G401.6 (cell line): ENCODE measurements around the gene CYB561.

ENCODE experiments used
- FAIRE-seq: peaks from 2 replicates; lab custom pipeline; 2012; peaks lifted over from hg19 to GRCh38; lab: Jason Lieb, UNC

The CYB561 gene

DNA sequence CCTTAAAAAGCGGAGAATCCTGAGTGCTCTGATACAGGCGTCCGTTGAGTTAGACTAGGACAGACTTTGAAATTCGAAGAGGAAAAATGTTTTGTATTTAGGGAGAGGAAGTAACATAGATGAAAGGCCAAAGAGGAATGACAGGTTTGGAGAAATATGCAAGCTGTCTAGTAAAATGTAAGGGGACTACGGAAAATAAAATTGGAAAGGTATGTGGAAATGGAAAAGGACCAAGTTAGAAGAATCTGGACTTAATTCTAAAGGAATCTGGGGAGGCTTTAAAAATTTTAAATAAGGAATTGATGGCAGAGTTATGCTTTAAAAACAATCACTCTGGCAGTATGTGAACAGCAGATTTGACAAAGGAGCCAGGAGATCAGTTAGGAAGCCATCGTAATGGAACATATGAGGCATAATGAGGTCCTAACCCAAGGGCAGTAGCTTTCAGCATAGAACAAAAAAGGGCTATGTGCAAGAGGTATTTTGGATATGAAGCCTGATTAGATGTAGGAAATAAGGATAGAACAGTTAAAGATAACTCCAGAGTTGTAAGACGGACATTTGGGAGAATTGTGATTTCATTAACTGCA, 38.3 kb downstream of the CYB561 start:
- FAIRE-seq = no peak

DNA sequence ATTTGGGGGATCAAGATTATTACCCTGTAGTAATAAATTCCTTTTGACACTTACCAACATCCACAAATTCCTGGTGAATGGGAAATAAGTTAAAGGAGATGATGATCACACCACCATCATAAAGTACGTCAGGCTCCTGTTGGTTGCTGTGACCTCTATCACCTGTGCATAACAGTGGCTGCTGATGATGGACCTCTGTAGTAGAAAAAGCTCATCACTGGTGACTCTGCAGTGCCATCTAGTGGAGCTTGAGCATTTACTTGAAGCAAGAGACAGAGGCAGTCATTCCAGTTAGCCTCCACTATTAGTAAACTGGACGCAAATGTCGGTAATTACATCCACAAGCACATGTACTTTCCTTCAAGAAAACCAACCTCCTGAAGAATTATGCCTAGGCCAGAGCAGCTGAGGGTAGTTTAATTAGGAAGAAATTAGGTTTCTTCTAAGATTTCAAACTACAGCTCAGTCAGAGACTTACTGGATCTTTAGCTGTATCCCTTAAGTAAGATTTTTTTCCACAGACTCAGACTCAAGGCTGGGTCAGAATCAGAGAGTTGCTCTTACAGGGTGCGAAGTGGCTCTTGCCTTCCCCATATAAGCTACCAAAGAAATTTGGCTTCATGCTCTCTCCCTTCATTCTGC, 39.3 kb downstream of the CYB561 start:
- FAIRE-seq = peak; percentile 60

DNA sequence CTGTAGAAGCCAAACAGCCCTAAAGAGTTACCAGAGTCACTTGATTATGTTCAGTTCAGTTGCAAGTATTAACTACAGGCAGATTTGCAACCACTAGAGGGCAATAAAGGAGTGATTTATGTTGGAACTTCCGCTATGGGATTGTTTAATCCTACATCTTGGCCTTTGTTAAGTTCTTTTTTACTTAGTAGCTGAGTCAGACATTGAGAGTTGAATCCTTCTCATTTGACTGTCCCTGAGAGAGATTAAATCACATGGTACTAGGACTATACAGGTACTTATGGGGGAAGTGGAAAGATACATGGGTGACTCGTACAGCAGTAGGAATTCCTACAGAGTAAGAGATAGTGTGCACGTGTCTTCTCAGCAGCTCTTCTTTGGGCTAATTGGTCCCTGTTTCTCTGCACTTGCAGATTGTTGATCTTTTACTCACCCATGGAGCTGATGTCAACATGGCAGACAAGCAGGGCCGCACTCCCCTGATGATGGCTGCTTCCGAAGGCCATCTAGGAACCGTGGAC, 40.3 kb downstream of the CYB561 start:
- peak; percentile 67 for FAIRE-seq

DNA sequence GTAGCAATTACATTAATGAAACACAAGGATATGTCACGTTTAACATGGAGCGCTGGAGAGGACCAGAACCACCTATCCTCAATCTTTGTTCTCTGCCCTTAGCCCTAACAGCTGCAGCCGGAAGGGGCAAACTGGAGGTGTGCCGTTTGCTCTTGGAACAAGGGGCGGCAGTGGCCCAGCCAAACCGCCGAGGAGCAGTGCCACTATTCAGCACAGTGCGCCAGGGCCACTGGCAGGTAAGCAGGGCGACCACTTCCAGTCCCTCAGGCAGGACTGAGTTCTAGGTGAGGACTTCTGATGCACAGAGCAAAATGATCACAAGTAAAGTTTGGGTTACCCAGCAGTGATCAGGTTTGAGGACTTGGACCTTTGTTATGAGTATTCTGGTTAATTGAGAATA, 41.1 kb downstream of the CYB561 start:
- FAIRE-seq = no peak

DNA sequence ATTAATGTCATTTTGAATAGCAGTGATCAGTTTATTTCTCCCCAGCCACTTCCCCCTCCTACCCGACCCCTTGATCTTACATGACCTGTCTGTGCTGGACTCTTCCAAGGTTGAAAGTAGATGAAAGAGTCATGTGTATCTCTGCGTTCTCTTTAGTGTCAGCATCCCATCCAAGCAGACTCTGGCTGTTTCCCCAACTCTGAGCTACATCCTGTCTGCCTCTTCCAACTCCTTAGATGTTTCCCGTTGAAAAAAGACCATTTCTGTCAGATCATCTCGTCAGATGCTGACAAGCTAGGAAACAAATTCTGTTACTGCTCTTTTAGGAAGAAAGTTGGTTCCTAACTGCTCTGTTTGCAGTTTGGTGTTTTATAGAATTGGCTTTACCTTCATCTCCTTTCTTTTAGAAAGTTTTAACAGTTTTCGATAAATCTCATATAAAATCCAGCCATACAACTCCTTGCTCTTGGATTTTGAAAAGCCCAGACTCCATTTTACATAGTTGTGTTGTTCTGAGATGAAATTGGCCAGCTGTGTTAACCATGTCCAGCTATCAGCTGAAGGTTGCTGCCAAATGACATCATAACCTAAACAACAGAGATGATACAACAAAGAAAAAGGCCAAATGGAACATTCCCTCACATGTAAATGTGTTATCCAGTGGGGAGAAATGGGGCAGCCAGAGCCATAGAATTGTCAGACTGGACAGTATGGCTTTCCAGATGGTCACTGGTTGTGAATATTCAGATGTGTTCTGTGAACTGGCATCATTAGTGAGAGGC, 43.5 kb downstream of the CYB561 start:
- FAIRE-seq = no peak

DNA sequence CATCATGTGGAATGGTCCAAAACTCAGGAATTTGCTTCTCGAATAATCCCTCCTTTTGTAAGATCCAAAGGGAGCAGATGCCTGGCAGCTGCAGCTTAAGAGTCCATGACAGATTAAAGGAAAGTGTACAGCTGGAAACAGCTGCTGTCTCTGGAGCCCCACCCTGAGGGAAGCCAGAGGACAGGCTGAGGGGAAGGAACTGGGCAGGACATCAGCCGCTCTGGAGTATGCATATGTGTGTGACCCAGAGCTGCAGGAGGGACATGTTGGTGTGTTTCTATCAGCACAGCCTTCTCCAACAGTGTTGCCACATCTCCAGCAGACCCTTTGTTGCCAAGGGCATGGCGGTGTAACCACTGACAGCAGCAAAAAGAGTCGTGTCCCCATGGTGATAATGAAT, 46.2 kb downstream of the CYB561 start:
- no peak for FAIRE-seq

DNA sequence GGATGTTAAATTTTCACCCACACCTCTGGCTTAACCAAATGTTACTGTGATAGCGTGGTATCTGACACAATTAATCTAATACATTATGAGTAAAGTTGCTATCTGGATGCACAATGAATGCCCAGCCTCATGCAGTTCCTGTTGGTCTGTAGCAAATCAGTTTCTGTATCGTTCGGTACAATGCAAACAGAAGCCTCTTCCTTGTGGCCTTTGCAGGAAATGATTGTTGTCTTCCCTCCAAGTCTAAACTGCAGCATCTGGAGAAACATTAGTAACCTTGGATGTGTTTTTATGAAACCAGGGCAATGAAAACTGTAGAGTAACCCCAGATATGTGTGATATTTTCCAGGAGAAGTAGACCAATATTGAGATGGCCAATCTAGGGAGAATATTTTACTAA, 46.8 kb downstream of the CYB561 start:
- no peak for FAIRE-seq

DNA sequence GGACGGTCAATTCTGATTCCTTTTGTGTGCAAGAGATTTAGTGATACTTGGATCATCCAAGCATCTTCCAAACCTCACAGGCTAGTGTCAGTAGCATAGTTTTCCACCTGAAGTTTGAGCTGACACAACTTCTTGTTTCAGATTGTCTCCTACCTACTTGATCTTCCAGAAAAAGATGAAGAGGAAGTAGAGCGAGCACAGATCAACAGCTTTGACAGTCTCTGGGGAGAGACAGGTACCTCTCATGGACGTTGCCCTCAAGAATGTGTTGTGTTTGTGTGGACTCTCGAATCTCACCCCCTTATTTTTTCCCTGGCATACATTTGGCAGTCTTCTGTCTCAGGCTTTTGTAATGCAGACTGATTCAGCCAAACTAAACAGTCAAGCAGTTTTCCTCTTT, 47.4 kb downstream of the CYB561 start:
- no peak for FAIRE-seq

DNA sequence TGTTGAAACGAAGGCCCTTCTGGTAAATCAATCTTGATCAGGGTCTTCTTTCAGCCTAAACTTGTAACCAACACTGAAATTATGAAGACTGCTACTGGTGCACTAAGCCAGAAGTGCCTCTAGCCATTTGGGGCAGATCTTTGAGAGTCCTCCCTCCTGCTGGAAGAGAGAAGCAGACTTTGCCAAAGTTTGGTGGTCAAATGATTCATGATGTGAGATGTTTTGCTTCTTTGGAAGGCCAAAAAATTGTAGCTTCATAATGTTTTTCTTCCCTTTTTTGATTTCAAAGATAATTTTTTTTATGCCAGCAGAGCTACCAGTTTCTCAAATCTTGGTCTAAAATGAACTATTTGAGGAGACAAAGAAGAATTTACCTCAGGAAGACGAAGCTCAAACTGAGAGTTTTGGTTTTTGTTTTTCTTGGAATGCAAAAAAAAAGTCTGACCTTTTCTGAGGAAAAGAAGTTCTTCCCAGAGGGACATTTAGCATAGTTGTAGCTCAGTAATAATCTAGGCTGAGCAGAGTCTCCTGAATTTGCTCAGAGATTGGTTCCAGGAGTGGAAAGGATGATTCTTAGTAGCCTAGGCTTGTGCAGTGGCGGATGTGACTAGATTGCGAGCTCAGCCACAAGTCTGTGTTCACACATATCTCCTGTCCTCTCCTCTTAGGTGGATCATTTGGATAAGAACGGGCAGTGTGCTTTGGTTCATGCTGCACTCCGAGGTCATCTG, 50.9 kb downstream of the CYB561 start:
- FAIRE-seq = no peak

DNA sequence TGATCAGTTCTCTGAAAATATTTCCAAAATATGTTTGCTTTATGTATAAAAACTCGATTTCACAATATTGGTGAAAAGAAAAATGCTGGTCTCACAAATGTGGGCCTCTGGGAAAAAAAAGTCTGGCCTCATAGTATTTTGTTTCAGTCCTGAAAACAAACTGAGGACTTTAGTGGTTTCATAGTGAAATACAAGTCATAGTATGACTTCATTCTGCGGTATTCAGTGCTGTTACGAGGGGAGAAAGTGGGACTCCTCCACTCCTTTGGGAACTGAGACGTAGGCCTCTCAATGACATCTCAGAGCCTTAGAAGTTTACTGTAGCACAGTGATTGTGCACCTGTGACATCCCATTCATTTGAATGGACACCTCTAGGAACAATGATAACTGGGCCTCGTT, 56.0 kb downstream of the CYB561 start:
- no peak for FAIRE-seq

DNA sequence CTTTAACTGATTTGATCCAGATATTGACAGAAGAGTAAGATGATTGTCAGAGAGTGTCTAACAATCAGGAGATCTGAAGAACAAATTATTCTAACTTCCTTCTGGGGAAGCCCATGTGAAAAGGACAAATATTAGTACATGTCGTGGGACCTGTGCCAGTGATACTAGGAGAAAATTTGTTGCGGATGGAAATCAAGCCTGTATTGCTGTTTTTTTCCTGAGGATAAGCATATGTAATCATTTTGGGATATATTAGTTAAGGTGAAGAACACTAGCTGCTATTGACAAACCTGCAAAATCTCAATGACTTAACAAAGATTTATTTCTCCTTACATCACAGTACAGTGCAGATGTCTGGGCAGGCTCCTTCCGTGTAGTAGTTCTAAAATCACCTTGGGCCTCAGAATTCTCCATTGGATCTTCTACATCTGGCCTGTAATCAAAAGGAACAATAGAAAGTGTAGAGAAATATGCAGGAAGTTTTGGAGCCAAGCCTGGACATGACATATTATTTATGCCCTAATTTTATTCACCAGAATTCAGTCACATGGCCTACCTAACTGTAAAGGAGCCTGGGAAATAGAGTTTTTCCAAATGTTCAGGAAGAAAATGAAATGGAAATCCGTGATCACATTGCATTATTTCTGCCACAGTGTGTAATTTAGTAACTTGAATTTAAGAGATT, 58.3 kb downstream of the CYB561 start:
- no peak for FAIRE-seq

DNA sequence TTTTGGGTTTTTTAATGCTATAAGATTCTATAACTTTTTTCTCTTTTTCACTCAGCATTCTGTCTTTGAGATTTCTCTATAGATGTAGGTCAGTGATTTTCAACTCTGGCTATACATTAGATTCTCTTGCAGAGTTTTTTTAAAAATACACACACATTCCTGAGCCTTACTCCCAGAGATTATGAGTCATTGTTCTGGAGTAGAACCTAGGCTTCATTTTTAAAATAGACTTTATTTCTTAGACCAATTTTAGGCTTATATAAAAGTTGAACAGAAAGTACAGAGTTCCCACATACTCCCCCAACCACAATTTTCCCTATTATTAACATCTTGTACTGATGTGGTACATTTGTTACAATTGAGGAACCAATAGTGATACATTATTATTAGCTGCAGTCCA, 63.3 kb downstream of the CYB561 start:
- FAIRE-seq = no peak
